Neural progenitor cell (in vitro differentiated cells): ENCODE data around the gene CIDEA.
"Not testable (repeated sequence)": the region's sequence is repeated elsewhere in the genome, so short reads cannot be mapped to it uniquely, and the experiment has no call there.

Experiments
- EZH2 ChIP-seq: fragments of 200-600 bp; sonication (generic); IDR thresholded peaks from 2 replicates; pipeline ENCODE4 v1.6.1; 2017; ENCODE audit warnings: antibody characterized with exemption, mild to moderate bottlenecking, moderate library complexity
- EZH2phosphoT487 ChIP-seq: fragments of 200-600 bp; sonication (generic); IDR thresholded peaks from 2 replicates; pipeline ENCODE4 v1.6.1; 2017; ENCODE audit warnings: antibody characterized with exemption
- TF ChIP-seq, protein P1 (sequence below): fragments of 200-600 bp; sonication (generic); IDR thresholded peaks from 2 replicates; pipeline ENCODE4 v1.5.1; 2017; ENCODE audit warnings: antibody characterized with exemption, mild to moderate bottlenecking

GRCh38 chr18:12228308-12228707, 25.9 kb upstream of the CIDEA start:
- TF ChIP-seq, protein P1, sequence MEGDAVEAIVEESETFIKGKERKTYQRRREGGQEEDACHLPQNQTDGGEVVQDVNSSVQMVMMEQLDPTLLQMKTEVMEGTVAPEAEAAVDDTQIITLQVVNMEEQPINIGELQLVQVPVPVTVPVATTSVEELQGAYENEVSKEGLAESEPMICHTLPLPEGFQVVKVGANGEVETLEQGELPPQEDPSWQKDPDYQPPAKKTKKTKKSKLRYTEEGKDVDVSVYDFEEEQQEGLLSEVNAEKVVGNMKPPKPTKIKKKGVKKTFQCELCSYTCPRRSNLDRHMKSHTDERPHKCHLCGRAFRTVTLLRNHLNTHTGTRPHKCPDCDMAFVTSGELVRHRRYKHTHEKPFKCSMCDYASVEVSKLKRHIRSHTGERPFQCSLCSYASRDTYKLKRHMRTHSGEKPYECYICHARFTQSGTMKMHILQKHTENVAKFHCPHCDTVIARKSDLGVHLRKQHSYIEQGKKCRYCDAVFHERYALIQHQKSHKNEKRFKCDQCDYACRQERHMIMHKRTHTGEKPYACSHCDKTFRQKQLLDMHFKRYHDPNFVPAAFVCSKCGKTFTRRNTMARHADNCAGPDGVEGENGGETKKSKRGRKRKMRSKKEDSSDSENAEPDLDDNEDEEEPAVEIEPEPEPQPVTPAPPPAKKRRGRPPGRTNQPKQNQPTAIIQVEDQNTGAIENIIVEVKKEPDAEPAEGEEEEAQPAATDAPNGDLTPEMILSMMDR = not testable (repeated sequence)
- not testable (repeated sequence) for TF ChIP-seq EZH2phosphoT487, EZH2
